ENCODE results near the gene SEMG1. TPM values are rescaled to one million over a fixed set of nuclear protein-coding genes. Genes with fewer than 3 reads are reported as not detected.

SEMG1 gene
- total RNA-seq, 4 donors from 2014 or later, result not detected

GRCh38 chr20:45238139-45238538, 31.3 kb downstream of the SEMG1 start:
- H3K27ac ChIP-seq, result no peak overlapping the region
- H3K36me3 ChIP-seq, result no peaks in the 10 kb centered on the region
- TF ChIP-seq CTCF (IDR thresholded peaks at IDR 0.05) (no peak), POLR2A (IDR thresholded peaks at IDR 0.05) (no peak)
- no peak overlapping the region for H3K4me3 ChIP-seq
- H3K27me3 ChIP-seq, result no peaks in the 10 kb centered on the region
- no peaks in the 10 kb centered on the region for H3K4me1 ChIP-seq
- peaks cover 0 to 2% (median 0%) of the 10 kb centered on the region in 4 donors for H3K9me3 ChIP-seq
- DNase-seq, result no peak

GRCh38 chr20:45246109-45246508, 39.3 kb downstream of the SEMG1 start:
- H3K9me3 ChIP-seq, result no peaks in the 10 kb centered on the region
- no peaks in the 10 kb centered on the region for H3K36me3 ChIP-seq
- no peaks in the 10 kb centered on the region for H3K27me3 ChIP-seq
- H3K27ac ChIP-seq, result no peak overlapping the region
- no peak overlapping the region for H3K4me3 ChIP-seq
- H3K4me1 ChIP-seq, result no peaks in the 10 kb centered on the region
- TF ChIP-seq POLR2A (IDR thresholded peaks at IDR 0.05), result no peak
- no peak for TF ChIP-seq CTCF (IDR thresholded peaks at IDR 0.05)
- no peak for DNase-seq

- Histone ChIP-seq H3K27ac (no peak overlapping the region), H3K36me3 (no peaks in the 10 kb centered on the region), H3K4me3 (no peak overlapping the region), H3K9me3 (no peaks in the 10 kb centered on the region), H3K4me1 (no peaks in the 10 kb centered on the region), H3K27me3 (no peaks in the 10 kb centered on the region)
- TF ChIP-seq CTCF (IDR thresholded peaks at IDR 0.05) (no peak), POLR2A (IDR thresholded peaks at IDR 0.05) (no peak)
- DNase-seq, result no peak
These were observed 41.0 kb downstream of the SEMG1 start for GRCh38 chr20:45247865-45248264.

GRCh38 chr20:45248609-45249008, 41.8 kb downstream of the SEMG1 start:
- Histone ChIP-seq H3K27ac (no peak overlapping the region), H3K36me3 (no peaks in the 10 kb centered on the region), H3K4me3 (no peak overlapping the region), H3K27me3 (no peaks in the 10 kb centered on the region), H3K9me3 (no peaks in the 10 kb centered on the region), H3K4me1 (no peaks in the 10 kb centered on the region)
- DNase-seq, result no peak
- TF ChIP-seq CTCF (IDR thresholded peaks at IDR 0.05), result no peak
- TF ChIP-seq POLR2A (IDR thresholded peaks at IDR 0.05), result no peak

GRCh38 chr20:45251884-45252560, 45.2 kb downstream of the SEMG1 start:
- Histone ChIP-seq H3K27ac (no peak overlapping the region), H3K9me3 (no peaks in the 10 kb centered on the region), H3K4me3 (no peak overlapping the region), H3K27me3 (no peaks in the 10 kb centered on the region), H3K4me1 (peaks cover 0 to 6% (median 0%) of the 10 kb centered on the region in 4 donors), H3K36me3 (no peaks in the 10 kb centered on the region)
- TF ChIP-seq CTCF (IDR thresholded peaks at IDR 0.05) (no peak), POLR2A (IDR thresholded peaks at IDR 0.05) (no peak)
- no peak for DNase-seq

Data from Peyer's patch (tissue), 4 donors.